Naive thymus-derived CD4-positive, alpha-beta T cell (primary cell): ENCODE measurements around the gene NRSN1. TPM values are rescaled to one million over a fixed set of nuclear protein-coding genes. Genes with fewer than 3 reads are reported as not detected.

ENCODE experiments used
- ATAC-seq: fragments of 150-1000 bp; cut with Tn5 transposase; 2 replicates; pipeline ENCODE4 v1.10.0; 2021; ENCODE audit warnings: mild to moderate bottlenecking, moderate library complexity
- CTCF ChIA-PET: fragments of 350-600 bp; sonication (Branson Sonifier 250); formaldehyde crosslinking; loops from one replicate; lab custom pipeline; 2021; ENCODE audit warnings: antibody characterized with exemption; lab: Charles Lee
- POLR2A ChIA-PET: fragments of 350-600 bp; sonication (Branson Sonifier 250); formaldehyde crosslinking; loops from one replicate; lab custom pipeline; 2021; ENCODE audit warnings: antibody characterized with exemption, inconsistent platforms; lab: Charles Lee
- DNase-seq, 9 donors: peaks; one replicate each; pipeline versions ENCODE4 v3.0.0 to v3.0.0-alpha.2; 2020 to 2022; ENCODE audit warnings: mixed read lengths in 1 of 9
- H3K27ac ChIP-seq: one replicate; pipeline ENCODE4 v1.7.0; 2013; ENCODE audit warnings: mild to moderate bottlenecking, low read depth, low read length, moderate library complexity
- H3K27me3 ChIP-seq, 2 donors: one replicate each; pipeline ENCODE4 v1.7.0; 2013; ENCODE audit warnings: low read length in 2 of 2, mild to moderate bottlenecking in 2 of 2, moderate library complexity in 2 of 2; ENCODE audit not compliant: control insufficient read depth in 2 of 2, insufficient read depth in 2 of 2
- H3K36me3 ChIP-seq, 3 experiments: 1 replicate in 2 of 3; 2 replicates in 1 of 3; pipeline ENCODE4 v1.7.0; 2013; ENCODE audit warnings: low read length in 3 of 3, mild to moderate bottlenecking in 3 of 3, moderate library complexity in 1 of 3; ENCODE audit not compliant: insufficient read depth in 3 of 3, control insufficient read depth in 2 of 3
- H3K4me1 ChIP-seq, 2 donors: one replicate each; pipeline ENCODE4 v1.7.0; 2013; ENCODE audit warnings: low read length in 2 of 2, mild to moderate bottlenecking in 2 of 2, moderate library complexity in 1 of 2; ENCODE audit not compliant: control insufficient read depth in 2 of 2, insufficient read depth in 2 of 2
- H3K4me3 ChIP-seq: 2 replicates; pipeline ENCODE4 v1.7.0; 2013; ENCODE audit warnings: mild to moderate bottlenecking, low read length
- H3K9me3 ChIP-seq, 3 experiments: 1 replicate in 2 of 3; 2 replicates in 1 of 3; pipeline ENCODE4 v1.7.0; 2013; ENCODE audit warnings: low read length in 3 of 3; ENCODE audit not compliant: control insufficient read depth in 2 of 3
- H3K27ac Mint-ChIP-seq, 9 donors: one replicate each; pipeline ENCODE4 v1.8.0; 2020 to 2022; ENCODE audit warnings: mixed read lengths in 9 of 9, mild to moderate bottlenecking in 8 of 9, moderate library complexity in 5 of 9, inconsistent platforms in 2 of 9
- H3K27me3 Mint-ChIP-seq, 5 donors: one replicate each; pipeline ENCODE4 v1.8.0; 2021 to 2022; ENCODE audit warnings: mixed read lengths in 5 of 5, mild to moderate bottlenecking in 1 of 5
- H3K36me3 Mint-ChIP-seq, 5 donors: one replicate each; pipeline ENCODE4 v1.8.0; 2020 to 2022; ENCODE audit warnings: mixed read lengths in 5 of 5, mild to moderate bottlenecking in 3 of 5, inconsistent platforms in 1 of 5
- H3K4me1 Mint-ChIP-seq, 7 donors: one replicate each; pipeline ENCODE4 v1.8.0; 2020 to 2022; ENCODE audit warnings: mixed read lengths in 7 of 7, mild to moderate bottlenecking in 3 of 7, inconsistent platforms in 1 of 7
- H3K4me3 Mint-ChIP-seq, 10 donors: one replicate each; pipeline ENCODE4 v1.8.0; 2020 to 2022; ENCODE audit warnings: mild to moderate bottlenecking in 10 of 10, mixed read lengths in 10 of 10, moderate library complexity in 6 of 10, inconsistent platforms in 2 of 10
- H3K9me3 Mint-ChIP-seq, 11 donors: one replicate each; pipeline ENCODE4 v1.8.0; 2020 to 2022; ENCODE audit warnings: mixed read lengths in 11 of 11, mild to moderate bottlenecking in 4 of 11, inconsistent platforms in 1 of 11, moderate library complexity in 1 of 11
- intact Hi-C, 2 donors: fragments of 100-400 bp; cut with micrococcal nuclease; formaldehyde crosslinking; loops; one replicate each; pipeline ENCODE4 v1.15.1; 2023
- polyA plus RNA-seq, 2 donors: library from polyadenylated mRNA; unstranded; fragments of 300-500 nt; fragmentation: Illumina TruSeq; gene quantifications; one replicate each; pipeline ENCODE4 v1.2.3, GENCODE V29; 2021
- total RNA-seq, 6 experiments: library from RNA in 5 of 6; stranded (reverse) in 5 of 6; gene quantifications; 1 replicate in 5 of 6; 2 replicates in 1 of 6; pipeline ENCODE4 v1.2.3 and lab custom pipeline; 2021 to 2026

NRSN1 gene
- total and polyA plus RNA-seq, 7 experiments from 2014 or later: not detected

DNA sequence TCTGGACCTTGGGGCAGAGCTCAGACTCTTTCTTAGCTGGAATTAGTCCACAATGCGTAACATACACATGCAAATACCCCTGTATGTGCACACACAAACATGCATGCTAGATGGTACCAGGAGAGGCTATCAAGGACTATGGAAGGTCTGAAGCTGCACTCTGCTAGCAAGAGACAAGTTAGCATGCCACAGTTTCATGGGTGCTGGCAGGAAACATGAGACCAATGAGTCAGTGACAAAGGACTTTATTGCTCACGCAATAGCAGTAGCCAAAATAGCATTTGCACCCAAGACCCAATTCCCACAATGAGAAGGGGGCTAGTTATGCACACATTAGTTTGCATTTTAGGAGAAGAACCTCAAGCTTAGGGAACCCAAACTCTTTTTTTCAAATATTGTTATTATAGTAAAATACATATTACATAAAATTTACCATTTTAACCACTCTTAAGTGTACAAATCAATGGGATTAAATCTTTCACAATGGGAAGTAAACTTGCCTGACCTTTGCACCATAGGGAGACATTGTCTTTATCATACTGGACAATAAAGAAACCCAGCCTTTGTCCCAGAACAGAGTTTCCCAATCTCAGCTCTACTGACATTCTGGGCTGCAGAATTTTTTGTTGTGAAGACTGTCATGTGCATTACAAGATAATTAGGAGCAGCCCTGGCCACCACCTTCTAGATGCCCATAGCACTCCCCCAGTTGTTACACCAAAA lies 69.1 kb downstream of the NRSN1 start:
- no peak overlapping the region for H3K27ac ChIP-seq
- POLR2A ChIA-PET: no interaction called here
- no peaks in the 10 kb centered on the region for H3K4me1 ChIP-seq
- Mint-ChIP-seq H3K27ac (no peak overlapping the region), H3K9me3 (peaks cover 0 to 2% (median 0%) of the 10 kb centered on the region in 11 donors), H3K4me3 (no peak overlapping the region), H3K27me3 (peaks cover 17 to 45% (median 37%) of the 10 kb centered on the region in 5 donors), H3K36me3 (no peaks in the 10 kb centered on the region), H3K4me1 (no peaks in the 10 kb centered on the region)
- DNase-seq (no peak), ATAC-seq (no peak)
- H3K4me3 ChIP-seq: no peak overlapping the region
- no peaks in the 10 kb centered on the region for H3K36me3 ChIP-seq
- H3K27me3 ChIP-seq: no peaks in the 10 kb centered on the region
- no peaks in the 10 kb centered on the region for H3K9me3 ChIP-seq
- intact Hi-C loops: no loop called here
- CTCF ChIA-PET: no interaction called here

DNA sequence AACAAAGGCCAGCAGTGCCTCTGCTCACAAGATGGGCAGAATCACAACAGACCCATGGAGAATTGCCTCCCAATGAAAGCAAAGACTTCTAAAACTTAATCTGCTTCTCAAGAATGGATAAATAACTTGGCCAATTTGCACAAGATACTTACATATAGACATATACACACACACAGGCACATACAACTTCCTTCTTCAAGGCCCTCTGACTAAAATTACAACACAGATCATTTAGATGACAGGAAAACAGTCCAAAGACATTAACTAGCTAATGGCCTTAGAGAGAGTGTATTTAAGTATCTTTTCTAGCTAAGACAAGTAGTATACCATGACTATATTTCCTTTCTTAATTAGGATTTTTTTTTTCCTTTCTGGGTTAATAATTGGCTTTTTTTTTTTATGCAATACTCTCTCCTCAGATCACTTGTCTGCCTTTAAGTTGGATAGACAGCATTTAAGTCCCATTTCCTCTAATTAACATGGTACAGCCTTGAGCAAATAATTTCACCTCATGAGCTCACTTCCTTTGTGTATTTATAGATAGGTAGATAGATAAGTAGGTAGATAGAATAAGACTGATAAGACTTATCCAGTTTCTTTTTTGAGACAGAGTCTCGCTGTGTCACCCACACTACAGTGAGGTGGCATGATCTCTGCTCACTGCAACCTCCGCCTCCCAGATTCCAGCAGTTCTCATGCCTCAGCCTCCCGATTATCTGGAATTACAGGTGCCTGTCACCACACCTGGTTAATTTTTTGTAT lies 70.0 kb downstream of the NRSN1 start:
- no peak overlapping the region for H3K27ac Mint-ChIP-seq
- peaks cover 17 to 48% (median 35%) of the 10 kb centered on the region in 5 donors for H3K27me3 Mint-ChIP-seq
- Histone ChIP-seq H3K4me1 (no peaks in the 10 kb centered on the region), H3K4me3 (no peak overlapping the region), H3K9me3 (no peaks in the 10 kb centered on the region), H3K27ac (no peak overlapping the region), H3K27me3 (no peaks in the 10 kb centered on the region), H3K36me3 (no peaks in the 10 kb centered on the region)
- no peak for DNase-seq
- CTCF ChIA-PET: no interaction called here
- no peaks in the 10 kb centered on the region for H3K36me3 Mint-ChIP-seq
- intact Hi-C loops: no loop called here
- peaks cover 0 to 2% (median 0%) of the 10 kb centered on the region in 11 donors for H3K9me3 Mint-ChIP-seq
- no peak for ATAC-seq
- POLR2A ChIA-PET: no interaction called here
- H3K4me3 Mint-ChIP-seq: no peak overlapping the region
- no peaks in the 10 kb centered on the region for H3K4me1 Mint-ChIP-seq

Other genes with a start within 250 kb of the NRSN1 start
- under 1 TPM in 2 of 5 experiments, not detected in 3; 0.24 to 0.92 TPM for gene DCDC2, start 231.8 kb downstream of the NRSN1 start, total RNA-seq
- not detected for gene DCDC2, start 231.8 kb downstream of the NRSN1 start, polyA plus RNA-seq